Peyer's patch (tissue), 4 donors: Measurements from ENCODE around the gene FOXL3. TPM values are rescaled to one million over a fixed set of nuclear protein-coding genes. Genes with fewer than 3 reads are reported as not detected.

ENCODE experiments used
- DNase-seq, 3 donors: peaks; one replicate each; pipeline ENCODE4 v3.0.0-alpha.2; 2017 to 2019
- H3K27ac ChIP-seq, 4 donors: fragments of 200-600 bp; sonication (generic); one replicate each; pipeline ENCODE4 v1.5.1; 2016 to 2019
- H3K27me3 ChIP-seq, 2 donors: fragments of 200-600 bp; sonication (generic); one replicate each; pipeline ENCODE4 v1.5.1; 2019
- H3K36me3 ChIP-seq, 3 donors: fragments of 200-600 bp; sonication (generic); one replicate each; pipeline ENCODE4 v1.5.1; 2016 to 2019
- H3K4me1 ChIP-seq, 4 donors: fragments of 200-600 bp; sonication (generic); one replicate each; pipeline ENCODE4 v1.5.1; 2016 to 2019
- H3K4me3 ChIP-seq, 4 donors: fragments of 200-600 bp; sonication (generic); 1 replicate in 3 of 4; 2 replicates in 1 of 4; pipeline ENCODE4 v1.5.1; 2016 to 2019; ENCODE audit warnings: mild to moderate bottlenecking in 1 of 4
- H3K9me3 ChIP-seq, 4 donors: fragments of 200-600 bp; sonication (generic); one replicate each; pipeline ENCODE4 v1.5.1; 2016 to 2019; ENCODE audit warnings: mild to moderate bottlenecking in 1 of 4
- POLR2A ChIP-seq, 2 donors: fragments of 450-650 bp; IDR thresholded peaks; one replicate each; pipeline ENCODE4 v1.5.1; 2017; ENCODE audit warnings: antibody characterized with exemption in 2 of 2, mild to moderate bottlenecking in 2 of 2, moderate library complexity in 2 of 2
- total RNA-seq, 4 donors: library from RNA; depleted of rRNA; stranded (reverse); fragments of >200 nt; gene quantifications; one replicate each; pipeline ENCODE4 v1.1.0, GENCODE V29; 2016
- TF ChIP-seq, protein P1 (sequence below), 6 experiments: fragments of 450-650 bp in 4 of 6; fragments of 200-600 bp in 2 of 6; sonication (generic) in 1 of 6; IDR thresholded peaks; one replicate each; pipeline ENCODE4 v1.5.1; 2017 to 2019; ENCODE audit warnings: antibody characterized with exemption in 6 of 6, mild to moderate bottlenecking in 3 of 6, moderate library complexity in 1 of 6

FOXL3 gene
- total RNA-seq, 4 donors from 2014 or later: not detected

DNA sequence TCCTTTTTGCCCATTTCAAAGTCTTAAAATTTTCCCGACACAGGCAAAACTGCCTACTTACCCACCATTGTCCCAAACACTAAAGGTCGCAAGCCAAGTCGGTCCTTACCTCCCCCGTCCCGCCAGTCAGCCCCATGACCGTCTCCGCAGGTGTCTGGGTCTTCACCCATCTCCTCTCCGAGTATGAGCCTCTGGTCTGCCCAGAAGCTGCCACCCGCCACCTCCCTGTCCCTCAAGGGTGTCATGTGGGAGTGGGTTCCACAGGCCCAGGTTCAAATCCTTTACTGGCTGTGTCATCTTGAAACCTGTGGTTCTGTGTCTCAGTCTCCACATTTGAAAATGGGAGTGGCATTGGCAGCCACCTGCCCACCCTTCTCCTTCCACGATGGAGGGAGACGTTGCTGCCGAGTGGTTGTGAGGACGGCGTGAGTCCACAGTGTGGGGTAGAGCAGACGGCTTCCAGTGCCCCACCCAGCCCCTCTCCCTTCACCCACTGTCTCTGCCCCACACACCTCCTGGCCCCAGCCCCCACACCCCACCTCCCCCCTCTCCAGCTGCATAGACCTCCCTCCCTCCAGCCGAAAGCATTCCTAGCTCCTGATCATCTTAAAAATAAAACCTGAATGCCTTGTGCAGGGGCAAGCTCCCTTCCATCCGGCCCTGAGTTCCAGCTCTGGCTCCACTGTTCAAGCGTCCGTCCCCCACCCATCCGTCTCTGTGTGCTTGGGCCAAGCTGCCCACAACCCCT, 35.3 kb downstream of the FOXL3 start:
- no peak for DNase-seq
- H3K27me3 ChIP-seq: no peaks in the 10 kb centered on the region
- H3K4me3 ChIP-seq: no peak overlapping the region
- no peaks in the 10 kb centered on the region for H3K9me3 ChIP-seq
- H3K4me1 ChIP-seq: peaks cover 0 to 36% (median 6%) of the 10 kb centered on the region in 4 donors
- TF ChIP-seq, protein P1, sequence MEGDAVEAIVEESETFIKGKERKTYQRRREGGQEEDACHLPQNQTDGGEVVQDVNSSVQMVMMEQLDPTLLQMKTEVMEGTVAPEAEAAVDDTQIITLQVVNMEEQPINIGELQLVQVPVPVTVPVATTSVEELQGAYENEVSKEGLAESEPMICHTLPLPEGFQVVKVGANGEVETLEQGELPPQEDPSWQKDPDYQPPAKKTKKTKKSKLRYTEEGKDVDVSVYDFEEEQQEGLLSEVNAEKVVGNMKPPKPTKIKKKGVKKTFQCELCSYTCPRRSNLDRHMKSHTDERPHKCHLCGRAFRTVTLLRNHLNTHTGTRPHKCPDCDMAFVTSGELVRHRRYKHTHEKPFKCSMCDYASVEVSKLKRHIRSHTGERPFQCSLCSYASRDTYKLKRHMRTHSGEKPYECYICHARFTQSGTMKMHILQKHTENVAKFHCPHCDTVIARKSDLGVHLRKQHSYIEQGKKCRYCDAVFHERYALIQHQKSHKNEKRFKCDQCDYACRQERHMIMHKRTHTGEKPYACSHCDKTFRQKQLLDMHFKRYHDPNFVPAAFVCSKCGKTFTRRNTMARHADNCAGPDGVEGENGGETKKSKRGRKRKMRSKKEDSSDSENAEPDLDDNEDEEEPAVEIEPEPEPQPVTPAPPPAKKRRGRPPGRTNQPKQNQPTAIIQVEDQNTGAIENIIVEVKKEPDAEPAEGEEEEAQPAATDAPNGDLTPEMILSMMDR (IDR thresholded peaks at IDR 0.05): no peak
- H3K27ac ChIP-seq: no peak overlapping the region
- no peaks in the 10 kb centered on the region for H3K36me3 ChIP-seq

- Histone ChIP-seq H3K4me3 (no peak overlapping the region), H3K4me1 (peaks cover 0 to 39% (median 8%) of the 10 kb centered on the region in 4 donors), H3K27ac (peak overlapping the region in 1 of 4 donors; percentile 78), H3K36me3 (no peaks in the 10 kb centered on the region), H3K27me3 (no peaks in the 10 kb centered on the region), H3K9me3 (no peaks in the 10 kb centered on the region)
- DNase-seq: no peak
- no peak for TF ChIP-seq POLR2A (IDR thresholded peaks at IDR 0.05)
- TF ChIP-seq, protein P1 (IDR thresholded peaks at IDR 0.05): no peak
Observed at GRCh38 chr7:325811-326210, 35.8 kb downstream of the FOXL3 start.

DNA sequence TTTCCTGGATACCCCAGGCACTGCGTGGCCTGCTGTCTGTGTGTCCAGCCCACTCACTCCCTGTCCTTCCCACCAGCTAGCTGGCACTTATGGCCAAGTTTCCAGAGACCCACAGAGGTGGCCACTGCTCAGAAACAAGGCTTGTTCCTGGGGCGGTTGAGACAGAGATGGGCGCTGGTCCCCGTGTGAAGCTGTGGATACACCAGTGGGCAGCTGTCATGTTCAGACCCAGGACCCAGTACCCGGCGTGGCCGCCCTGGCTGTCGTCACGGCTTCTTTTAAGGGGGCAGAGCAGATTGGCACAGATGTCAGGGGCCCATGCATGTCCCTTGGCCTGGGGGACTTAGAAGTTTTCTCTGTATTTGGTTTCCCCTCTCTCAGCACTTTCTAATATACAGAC, 36.3 kb downstream of the FOXL3 start:
- Histone ChIP-seq H3K36me3 (no peaks in the 10 kb centered on the region), H3K9me3 (no peaks in the 10 kb centered on the region), H3K27ac (peak overlapping the region in 2 of 4 donors; percentile 20 to 78), H3K4me3 (no peak overlapping the region), H3K27me3 (no peaks in the 10 kb centered on the region), H3K4me1 (peaks cover 0 to 43% (median 8%) of the 10 kb centered on the region in 4 donors)
- no peak for DNase-seq
- TF ChIP-seq, protein P1 (IDR thresholded peaks at IDR 0.05): no peak
- no peak for TF ChIP-seq POLR2A (IDR thresholded peaks at IDR 0.05)

- peak in 1 of 2 donors; percentile 9 for TF ChIP-seq POLR2A (IDR thresholded peaks at IDR 0.05)
- TF ChIP-seq, protein P1 (IDR thresholded peaks at IDR 0.05): no peak
- Histone ChIP-seq H3K36me3 (no peaks in the 10 kb centered on the region), H3K27me3 (no peaks in the 10 kb centered on the region), H3K9me3 (no peaks in the 10 kb centered on the region), H3K27ac (peak overlapping the region in 2 of 4 donors; percentile 20 to 78), H3K4me1 (peaks cover 0 to 39% (median 6%) of the 10 kb centered on the region in 4 donors), H3K4me3 (no peak overlapping the region)
- DNase-seq: peak in 1 of 3 donors; percentile 73
Observed at GRCh38 chr7:326809-327232, 36.9 kb downstream of the FOXL3 start.

DNA sequence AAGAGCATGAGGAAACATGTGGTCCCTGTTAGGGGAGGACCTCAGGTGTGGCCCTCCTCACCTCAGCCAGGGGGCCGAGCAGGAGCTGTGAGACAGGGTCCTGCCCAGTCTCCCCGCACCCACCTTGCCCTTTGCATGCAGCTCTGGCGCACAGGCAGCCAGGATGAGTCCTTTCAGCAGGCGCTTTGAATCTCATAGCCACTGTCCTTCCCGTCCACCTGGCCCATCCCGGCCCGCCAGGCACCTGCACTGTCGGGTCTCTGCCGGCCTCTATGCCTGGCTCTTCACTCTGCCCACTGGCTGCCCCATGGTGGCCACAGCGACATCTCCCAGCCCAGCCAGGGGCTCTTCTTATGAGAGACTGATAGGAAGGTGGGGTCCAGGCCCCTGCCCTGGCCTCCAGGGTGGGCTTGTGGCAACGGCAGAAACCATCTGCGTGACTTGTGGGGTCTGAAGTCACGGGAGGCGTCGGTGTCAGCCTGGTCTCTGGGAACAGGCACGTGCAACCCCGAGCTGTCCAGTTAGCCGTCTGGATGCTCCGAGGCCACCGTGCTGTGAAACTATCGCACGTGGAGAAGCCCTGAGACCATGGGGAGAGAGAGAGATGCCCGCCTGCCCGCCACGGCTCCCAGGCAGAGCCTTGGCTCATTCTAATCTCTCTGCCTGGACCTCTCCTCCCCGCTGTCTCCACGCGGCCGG, 37.4 kb downstream of the FOXL3 start:
- H3K27me3 ChIP-seq: no peaks in the 10 kb centered on the region
- DNase-seq: peak in 1 of 3 donors; percentile 53
- H3K27ac ChIP-seq: peak overlapping the region in 2 of 4 donors; percentile 20 to 78
- no peak overlapping the region for H3K4me3 ChIP-seq
- no peaks in the 10 kb centered on the region for H3K36me3 ChIP-seq
- H3K9me3 ChIP-seq: no peaks in the 10 kb centered on the region
- peaks cover 0 to 40% (median 5%) of the 10 kb centered on the region in 4 donors for H3K4me1 ChIP-seq
- peak in 1 of 2 donors; percentile 6 for TF ChIP-seq POLR2A (IDR thresholded peaks at IDR 0.05)
- TF ChIP-seq, protein P1 (IDR thresholded peaks at IDR 0.05): peak in 1 of 6 experiments; percentile 18
